ENCODE results near the gene TRPM3. TPM values are rescaled to one million over a fixed set of nuclear protein-coding genes. Genes with fewer than 3 reads are reported as not detected.

Gene TRPM3
- total and polyA plus RNA-seq, 2 of the 8 experiments (the other 6 are each of a cell fraction or from before 2014, with no cell fraction given): 2.4 to 10.9 TPM

DNA sequence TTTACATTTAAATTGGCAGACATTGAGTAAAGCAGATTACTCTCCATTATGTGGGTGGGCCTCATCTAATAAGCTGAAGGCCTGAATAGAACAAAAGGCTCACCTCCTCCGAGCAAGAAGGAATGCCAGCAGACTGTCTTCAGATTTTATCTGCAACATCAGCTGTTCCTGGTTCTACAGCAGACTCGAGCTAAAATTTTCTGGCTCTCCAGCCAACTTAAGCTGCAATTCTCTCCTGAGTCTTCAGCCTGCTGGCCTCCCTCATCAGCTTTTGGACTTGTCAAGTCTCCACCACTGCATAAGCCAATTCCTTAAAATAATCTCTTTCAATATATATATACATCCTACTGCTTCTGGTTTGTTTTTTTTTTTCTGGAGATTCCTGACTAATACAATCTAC is 12.5 kb downstream of the TRPM3 start:
- H3K56ac ChIP-seq (replicated peaks; ENCODE audit: insufficient read length, low read depth, low read length): no peak overlapping the region
- no peak overlapping the region for H3K9ac ChIP-seq (replicated peaks in 1 of 4; ENCODE audit: extremely low read depth in 1 of 4, low read depth in 3 of 4, low read length in 3 of 4)
- H2BK120ac ChIP-seq (replicated peaks; ENCODE audit: low read depth, low read length): no peak overlapping the region
- no peak overlapping the region for H4K5ac ChIP-seq (ENCODE audit: insufficient read length, low read depth, low read length)
- no peaks in the 10 kb centered on the region for H3K79me1 ChIP-seq (ENCODE audit: low read depth, low read length)
- H3K14ac ChIP-seq (ENCODE audit: insufficient read length): no peak overlapping the region
- no peaks in the 10 kb centered on the region for H3K9me3 ChIP-seq (ENCODE audit: insufficient read depth in 2 of 2, low read depth in 1 of 2, low read length in 1 of 2)
- no peak overlapping the region for H4K8ac ChIP-seq (ENCODE audit: extremely low read depth, insufficient read depth, low read length)
- WGBS, 2 experiments (ENCODE audit: extremely low coverage in 1 of 2, insufficient coverage in 1 of 2, insufficient read length in 1 of 2, insufficient replicate concordance in 2 of 2, low coverage in 1 of 2, low lambda C conversion rate in 2 of 2, missing lambda C conversion rate in 1 of 2): 79% methylated on average over 2 of the region's 2 CpGs; no CpG with 5 or more reads in 1 of the 2 experiments
- no peak overlapping the region for H2BK5ac ChIP-seq (ENCODE audit: low read depth, low read length)
- H3K4ac ChIP-seq (replicated peaks; ENCODE audit: insufficient read length, low read depth, low read length): no peak overlapping the region
- no peaks in the 10 kb centered on the region for H3K36me3 ChIP-seq (ENCODE audit: control insufficient read depth in 2 of 4, insufficient read depth in 4 of 4, low read length in 3 of 4)
- no peak overlapping the region for H3K4me3 ChIP-seq (ENCODE audit: extremely low read depth in 1 of 4, insufficient read depth in 2 of 4, low read depth in 3 of 4, low read length in 4 of 4)
- ChIA-PET CTCF (ENCODE audit: partially characterized antibody) (interaction anchor here (0.6 to 1.5 kb wide), 4 partner anchors 10 to 101 kb away, joined by 3 to 5 read pairs (median 3); no protein-coding TSS in a partner anchor), POLR2A (ENCODE audit: partially characterized antibody) (no interaction called here)
- H4K20me1 ChIP-seq (replicated peaks in 1 of 2; ENCODE audit: control insufficient read depth in 1 of 2, insufficient read depth in 2 of 2, low read length in 2 of 2): no peaks in the 10 kb centered on the region
- no peak overlapping the region for H4K91ac ChIP-seq (replicated peaks; ENCODE audit: insufficient read length, low read length)
- no peak overlapping the region for H2BK12ac ChIP-seq (ENCODE audit: low read depth, low read length)
- H3K23me2 ChIP-seq (ENCODE audit: low read depth, low read length): no peaks in the 10 kb centered on the region
- H3K18ac ChIP-seq (ENCODE audit: extremely low read depth, low read length): no peak overlapping the region
- no peak overlapping the region for H3K4me2 ChIP-seq (ENCODE audit: insufficient read depth in 1 of 2, low read depth in 2 of 2, low read length in 2 of 2)
- no peak overlapping the region for H3K27ac ChIP-seq (ENCODE audit: low read depth, low read length)
- no peaks in the 10 kb centered on the region for H3K27me3 ChIP-seq (replicated peaks in 1 of 4; ENCODE audit: control insufficient read depth in 3 of 4, extremely low read depth in 1 of 4, insufficient read depth in 3 of 4, low read length in 3 of 4)
- no peak overlapping the region for H2AFZ ChIP-seq (ENCODE audit: low read length)
- FAIRE-seq (no peak), DNase-seq (ENCODE audit: low read depth in 1 of 2, low spot score in 2 of 2) (no peak)
- peaks cover 0 to 29% of the 10 kb centered on the region in 2 experiments; a peak in 3 of 4 replicates for H3K79me2 ChIP-seq (ENCODE audit: control insufficient read depth in 1 of 2, insufficient read depth in 2 of 2, low read length in 2 of 2)
- no peak overlapping the region for H2BK15ac ChIP-seq (ENCODE audit: low read length)
- peaks cover 0 to 8% (median 3%) of the 10 kb centered on the region in 4 experiments; a peak in 4 of 7 replicates for H3K4me1 ChIP-seq (replicated peaks in 1 of 4; ENCODE audit: control insufficient read depth in 3 of 4, insufficient read depth in 4 of 4, low read length in 3 of 4)
- H3K23ac ChIP-seq (ENCODE audit: insufficient read length): no peak overlapping the region
- H2AK5ac ChIP-seq (ENCODE audit: low read depth, low read length): no peak overlapping the region
- no peak overlapping the region for H2BK20ac ChIP-seq (ENCODE audit: low read length)
- TF ChIP-seq GTF2F1 (IDR thresholded peaks at IDR 0.05; ENCODE audit: borderline replicate concordance, low read depth, low read length) (no peak), HDAC2 (IDR thresholded peaks at IDR 0.05; ENCODE audit: borderline replicate concordance in 1 of 2, low read depth in 2 of 2, low read length in 2 of 2) (no peak), ASH2L (IDR thresholded peaks at IDR 0.05; ENCODE audit: low read length) (no peak), HDAC6 (IDR thresholded peaks at IDR 0.05; ENCODE audit: low read depth, low read length) (no peak), MAFK (IDR thresholded peaks at IDR 0.05; ENCODE audit: low read depth, low read length) (no peak), JUND (IDR thresholded peaks at IDR 0.05; ENCODE audit: low read length) (no peak), SUZ12 (IDR thresholded peaks at IDR 0.05; ENCODE audit: low read length) (no peak), EP300 (IDR thresholded peaks at IDR 0.05; ENCODE audit: borderline replicate concordance in 1 of 2, low read depth in 2 of 2, low read length in 2 of 2) (no peak), FOSL1 (IDR thresholded peaks at IDR 0.05; ENCODE audit: insufficient read depth, low read depth, low read length) (no peak), BACH1 (IDR thresholded peaks at IDR 0.05; ENCODE audit: low read length) (no peak), SP1 (IDR thresholded peaks at IDR 0.05; ENCODE audit: low read depth, low read length) (no peak), SIRT6 (IDR thresholded peaks at IDR 0.05; ENCODE audit: low read length) (no peak), KDM5A (IDR thresholded peaks at IDR 0.05; ENCODE audit: low read length) (no peak), NRF1 (IDR thresholded peaks at IDR 0.05; ENCODE audit: low read depth, low read length) (no peak), BRCA1 (IDR thresholded peaks at IDR 0.05; ENCODE audit: low read depth, low read length) (no peak)

Measured in H1 (cell line).